GM18868 (cell line): ENCODE measurements around the gene PLEKHH1.
"Not testable (repeated sequence)": the region's sequence is repeated elsewhere in the genome, so short reads cannot be mapped to it uniquely, and the experiment has no call there.

Experiments
- ATAC-seq: cut with Tn5 transposase; IDR thresholded peaks from one replicate; pipeline ENCODE4 v1.9.1; 2021; ENCODE audit warnings: mild to moderate bottlenecking, moderate library complexity; ENCODE audit not compliant: unreplicated experiment

Gene PLEKHH1

DNA sequence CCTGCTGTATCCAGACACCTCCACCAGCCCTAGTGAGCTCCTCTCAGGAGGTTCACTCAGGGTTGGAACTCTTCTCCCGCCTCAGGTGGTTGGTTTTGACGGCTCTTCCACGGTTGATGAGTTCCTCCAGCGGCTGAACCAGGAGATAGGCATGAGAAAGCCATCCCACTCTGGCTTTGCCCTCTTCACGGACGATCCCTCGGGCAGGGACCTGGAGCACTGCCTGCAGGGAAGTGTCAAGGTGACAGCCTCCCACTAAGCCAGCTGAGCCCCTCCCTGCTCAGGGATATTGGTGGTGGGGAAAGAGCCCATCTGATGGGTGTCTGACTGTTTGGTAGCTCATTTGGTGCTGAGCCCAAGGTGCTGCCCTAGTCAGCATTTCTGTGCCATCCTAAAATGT is 46.5 kb downstream of the PLEKHH1 start:
- ATAC-seq = no peak

DNA sequence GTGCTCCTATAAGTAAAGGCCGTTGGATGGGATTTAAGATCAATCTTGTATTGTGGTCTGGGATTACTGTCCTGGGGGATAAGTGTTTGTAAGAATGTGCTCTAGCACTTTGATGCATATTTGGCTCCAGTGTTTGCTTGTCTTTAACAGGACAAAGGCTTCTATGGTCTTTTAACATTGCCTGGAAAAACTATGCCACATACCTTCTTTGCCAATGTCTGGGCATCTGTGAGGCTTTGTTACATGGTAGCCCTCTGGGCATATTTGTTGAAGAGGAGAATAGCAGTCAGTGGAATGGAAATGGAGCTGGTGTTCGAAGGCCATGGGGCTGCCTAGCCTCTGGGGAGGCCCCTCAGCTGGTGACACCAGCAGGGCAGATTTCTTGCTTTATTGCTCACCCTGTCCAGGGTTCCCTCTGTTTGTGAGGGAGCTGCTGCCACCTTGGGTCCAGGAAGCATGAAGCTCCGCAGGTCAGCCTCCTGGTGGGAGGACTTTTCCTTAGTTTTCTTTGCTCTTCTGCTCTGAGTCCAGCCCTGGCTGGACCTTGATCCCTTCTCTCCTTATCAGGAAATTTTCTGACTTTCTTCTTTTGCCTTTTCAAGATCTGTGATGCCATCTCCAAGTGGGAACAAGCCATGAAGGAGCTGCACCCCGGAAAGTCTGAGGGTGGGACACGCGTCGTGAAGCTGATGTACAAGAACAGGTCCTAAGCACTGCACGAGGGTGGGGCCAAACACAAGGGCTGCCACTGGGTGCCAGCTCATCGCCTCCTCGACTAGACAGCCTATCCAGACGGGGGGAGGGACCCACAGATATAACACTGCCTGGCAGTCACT is 47.5 kb downstream of the PLEKHH1 start:
- ATAC-seq = no peak

DNA sequence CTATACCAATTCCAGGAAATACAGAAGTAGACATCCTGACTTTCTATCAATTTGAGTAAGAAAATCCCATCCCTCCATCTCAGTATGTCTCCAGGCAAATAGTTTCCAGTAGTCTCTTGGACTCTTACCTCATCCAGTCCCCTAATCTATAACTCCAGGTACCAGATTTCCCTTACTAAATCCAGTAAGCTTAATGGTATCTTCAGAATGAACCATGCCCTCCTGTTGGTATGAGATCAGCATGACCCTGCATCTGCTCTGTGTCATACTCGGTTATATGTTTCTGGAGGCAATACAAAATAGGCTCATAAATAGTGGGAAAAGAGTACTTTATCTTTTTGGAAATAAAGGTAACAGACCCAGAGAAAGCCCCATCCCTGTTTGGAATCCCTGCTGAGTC is 48.6 kb downstream of the PLEKHH1 start:
- ATAC-seq = no peak

DNA sequence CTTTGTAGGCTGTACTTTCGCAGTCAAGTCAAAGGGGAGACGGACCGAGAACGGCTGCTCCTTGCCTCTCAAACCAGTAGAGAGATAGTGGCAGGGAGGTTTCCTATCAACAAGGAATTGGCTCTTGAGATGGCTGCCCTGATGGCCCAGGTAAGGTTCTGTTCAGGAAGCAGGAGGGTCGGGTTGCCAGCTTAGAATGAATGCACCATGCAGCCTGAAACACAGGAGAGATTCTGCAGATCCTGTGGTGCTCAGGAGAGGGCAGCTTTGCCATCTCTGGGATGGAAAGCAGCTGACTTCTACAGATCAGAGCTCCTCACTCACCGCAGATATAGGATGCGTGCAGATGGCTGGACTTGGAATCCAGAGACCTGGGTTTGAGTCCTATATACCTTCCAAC is 49.0 kb downstream of the PLEKHH1 start:
- ATAC-seq = no peak

DNA sequence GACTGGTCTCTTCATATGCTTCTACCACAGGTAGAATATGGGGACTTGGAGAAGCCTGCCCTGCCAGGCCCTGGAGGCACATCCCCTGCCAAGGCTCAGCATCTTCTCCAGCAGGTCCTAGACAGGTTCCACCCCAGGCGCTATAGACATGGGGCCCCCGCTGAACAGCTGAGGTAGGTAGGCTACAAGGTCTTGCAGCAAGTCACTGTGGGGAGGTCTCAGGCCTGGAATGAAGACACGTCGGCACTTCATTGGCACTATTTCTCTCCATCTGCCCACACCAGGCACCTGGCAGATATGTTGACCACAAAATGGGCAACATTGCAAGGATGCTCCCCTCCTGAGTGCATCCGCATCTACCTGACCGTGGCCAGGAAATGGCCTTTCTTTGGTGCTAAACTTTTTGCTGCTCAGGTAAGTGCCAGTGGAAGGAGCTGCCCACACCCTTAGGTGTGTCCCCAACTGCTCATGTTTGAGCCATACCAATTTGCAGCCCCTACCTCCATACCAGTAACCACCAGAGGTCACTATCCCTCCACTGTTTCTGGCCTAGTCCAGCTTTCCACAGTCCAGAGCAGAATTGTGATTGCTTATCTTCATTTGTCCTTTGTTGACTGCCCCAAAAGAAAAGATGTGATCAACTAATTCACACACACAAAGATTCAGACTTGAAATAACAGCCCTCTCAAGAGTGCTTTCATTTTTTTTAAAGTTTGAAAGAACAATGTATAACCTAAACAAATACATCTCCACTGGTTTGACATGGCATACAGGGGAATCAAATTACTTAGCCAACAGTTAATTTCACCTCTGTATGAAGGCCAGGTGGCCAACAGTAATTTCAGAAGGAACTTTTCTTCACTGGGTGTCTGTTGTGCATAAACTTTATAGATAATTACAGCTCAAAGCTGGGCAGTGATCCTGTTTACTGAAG is 50.9 kb downstream of the PLEKHH1 start:
- peak; percentile 58 for ATAC-seq

DNA sequence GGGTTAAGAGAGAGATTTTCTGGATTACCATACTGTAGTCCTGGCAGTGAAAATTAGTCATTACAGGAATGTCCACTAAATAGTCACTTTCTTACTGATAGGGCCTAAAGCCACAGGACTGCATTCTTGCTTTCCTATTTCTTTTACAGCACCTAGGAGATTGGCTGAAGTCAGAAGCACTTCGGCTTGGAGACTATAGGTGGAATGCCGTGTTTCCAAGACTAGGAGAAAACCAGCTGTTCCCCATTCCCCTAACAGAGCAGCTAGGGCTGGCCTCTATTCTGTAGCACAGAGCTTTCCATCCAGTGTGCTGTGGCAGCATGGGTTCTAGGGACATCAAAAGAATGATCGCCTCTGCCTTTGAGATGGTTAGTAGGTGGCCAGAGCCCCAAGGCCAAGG is 51.9 kb downstream of the PLEKHH1 start:
- no peak for ATAC-seq

DNA sequence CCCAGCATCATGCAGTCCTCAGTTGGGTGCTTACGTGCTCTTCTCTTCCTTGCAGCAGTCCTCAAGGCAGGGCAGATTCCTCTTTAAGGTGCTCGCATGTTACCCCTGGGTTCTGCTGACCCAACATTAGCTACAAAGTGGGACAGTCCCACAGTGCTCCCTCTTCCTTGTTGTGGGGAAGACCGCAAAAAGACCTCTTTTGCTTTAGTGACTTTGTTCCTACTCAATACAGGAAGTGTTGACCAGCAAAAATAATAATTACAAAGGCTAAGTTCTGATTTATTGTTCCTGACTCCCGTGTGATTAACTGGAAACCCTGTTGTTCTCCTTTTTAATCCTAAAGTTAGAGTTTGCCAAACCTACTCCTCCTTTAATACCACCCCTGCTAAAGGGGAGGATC is 53.3 kb downstream of the PLEKHH1 start:
- ATAC-seq = no peak

DNA sequence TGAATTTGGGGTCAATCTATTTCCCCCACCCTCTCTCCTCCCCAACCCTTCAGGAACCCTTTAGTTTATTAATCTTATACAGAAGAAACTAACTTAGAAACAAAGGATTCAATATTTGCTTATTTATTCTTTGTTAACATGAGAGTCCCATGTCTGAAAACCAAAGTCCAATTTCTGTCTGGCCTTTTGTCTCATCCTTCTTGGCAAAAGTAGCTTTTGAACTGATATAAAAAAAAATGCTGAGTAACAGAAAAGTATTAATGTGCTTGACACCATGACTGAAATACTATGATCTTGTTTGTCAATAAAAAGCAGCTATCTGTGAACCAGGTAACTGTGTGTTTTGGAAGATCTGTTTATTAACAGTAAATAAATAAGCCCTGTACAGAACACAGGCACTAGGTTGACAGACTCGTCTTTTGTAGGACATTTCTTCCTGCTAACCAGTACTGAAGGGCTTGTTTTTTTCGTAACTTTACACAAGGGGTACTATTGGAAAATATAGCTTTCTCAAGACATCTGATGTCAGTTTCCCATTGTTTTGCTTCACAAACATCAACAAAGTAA is 56.2 kb downstream of the PLEKHH1 start:
- no peak for ATAC-seq

DNA sequence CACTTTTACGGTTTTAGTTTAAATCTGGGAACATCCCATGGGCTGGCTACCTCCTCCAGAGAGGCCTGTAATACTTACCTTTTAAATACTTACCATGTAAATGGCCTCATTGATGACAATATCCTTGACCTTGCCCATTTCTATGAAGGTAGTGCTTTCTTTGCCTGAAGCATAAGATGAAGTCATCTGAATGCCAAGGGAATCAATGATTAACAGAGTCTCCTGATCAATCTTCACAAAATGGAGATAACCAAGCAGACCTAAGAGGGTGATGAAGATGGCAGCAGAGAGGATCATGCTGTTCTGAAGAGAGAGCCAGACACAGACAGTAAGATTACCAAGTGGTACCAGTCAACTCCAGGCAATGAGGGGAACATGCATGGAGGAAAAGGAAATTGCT is 60.6 kb downstream of the PLEKHH1 start:
- not testable (repeated sequence) for ATAC-seq

DNA sequence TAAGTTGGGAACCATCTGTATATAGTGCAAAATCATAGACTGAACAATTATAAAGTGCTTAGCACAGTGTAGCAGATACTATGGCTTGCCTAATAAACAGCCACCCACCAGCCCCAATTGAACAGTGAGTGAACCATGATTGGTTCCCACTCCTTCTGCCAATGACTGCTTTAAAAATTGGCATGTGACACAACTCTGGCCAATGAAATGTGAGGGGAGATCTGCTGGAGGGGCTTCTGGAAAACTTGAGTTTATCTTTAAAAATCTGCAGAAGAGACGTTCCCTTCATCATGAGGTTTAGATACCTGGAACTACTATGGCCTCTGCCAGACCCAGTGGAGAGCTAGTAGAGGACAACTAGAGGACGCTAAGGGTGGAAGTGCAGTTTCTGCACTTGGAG is 62.3 kb downstream of the PLEKHH1 start:
- ATAC-seq = no peak

DNA sequence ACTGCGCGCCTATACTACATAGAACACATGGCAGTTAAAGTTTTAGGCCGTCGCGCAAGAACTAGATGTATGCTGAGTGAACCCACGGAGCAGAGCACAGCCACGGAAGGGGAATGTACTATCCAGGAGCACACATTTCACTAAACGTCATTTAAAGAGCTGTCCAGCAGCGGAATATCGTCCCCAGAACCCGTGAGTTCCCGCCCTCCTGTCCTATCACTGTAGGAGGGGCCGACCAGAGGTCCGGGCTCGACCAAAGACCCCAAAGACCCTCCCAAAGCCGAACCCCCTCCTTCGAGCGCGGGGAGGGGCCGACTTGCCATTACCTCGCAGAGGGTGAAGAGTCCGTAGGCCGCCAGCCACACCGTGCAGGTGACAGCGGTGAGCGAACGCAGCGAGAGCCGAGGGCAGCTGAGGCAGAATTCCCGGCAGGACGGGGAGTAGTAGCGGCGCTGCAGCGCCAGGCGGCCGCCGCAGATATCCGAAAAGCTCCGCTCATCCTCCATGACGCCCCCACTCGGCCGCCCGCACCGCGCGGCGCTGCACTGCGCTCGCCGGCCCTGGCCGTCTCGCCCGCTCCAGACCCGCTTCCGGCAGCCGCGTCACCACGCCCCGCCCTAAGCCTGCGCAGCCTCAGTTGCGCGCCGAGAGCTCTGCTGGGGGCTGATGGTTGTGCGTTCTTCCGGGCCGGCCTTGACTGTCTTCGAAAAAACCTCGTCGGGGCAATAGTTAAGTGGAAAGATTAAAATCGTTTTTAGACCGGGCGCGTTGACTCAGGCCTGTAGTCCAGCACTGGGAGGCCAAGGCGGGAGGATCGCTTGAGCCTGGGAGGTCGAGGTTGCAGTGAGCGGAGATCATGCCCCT is 66.8 kb downstream of the PLEKHH1 start, which contains the start of gene PIGH:
TSS of gene PIGH (minus strand) at position 571 of the 864 bp plus-strand sequence. CDS start at position 506, 65 bp downstream.
- peak; percentile 91 for ATAC-seq

DNA sequence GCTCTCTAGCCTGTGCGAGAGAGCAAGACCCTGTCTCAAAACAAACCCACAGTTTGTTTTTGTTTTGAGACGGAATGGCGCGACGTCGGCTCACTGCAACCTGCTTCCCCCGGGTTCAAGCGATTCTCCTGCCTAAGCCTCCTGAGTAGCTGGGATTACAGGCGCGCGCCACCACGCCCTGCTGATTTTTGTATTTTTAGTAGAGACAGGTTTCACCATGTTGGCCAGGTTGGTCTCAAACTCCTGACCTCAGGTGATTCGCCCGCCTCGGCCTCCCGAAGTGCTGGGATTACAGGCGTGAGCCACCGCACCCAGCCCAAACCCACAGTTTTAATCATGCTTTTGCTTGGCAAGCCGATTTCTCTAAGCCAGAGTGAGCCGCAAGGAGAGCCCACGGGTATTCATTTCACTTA is 67.5 kb downstream of the PLEKHH1 start:
- not testable (repeated sequence) for ATAC-seq

DNA sequence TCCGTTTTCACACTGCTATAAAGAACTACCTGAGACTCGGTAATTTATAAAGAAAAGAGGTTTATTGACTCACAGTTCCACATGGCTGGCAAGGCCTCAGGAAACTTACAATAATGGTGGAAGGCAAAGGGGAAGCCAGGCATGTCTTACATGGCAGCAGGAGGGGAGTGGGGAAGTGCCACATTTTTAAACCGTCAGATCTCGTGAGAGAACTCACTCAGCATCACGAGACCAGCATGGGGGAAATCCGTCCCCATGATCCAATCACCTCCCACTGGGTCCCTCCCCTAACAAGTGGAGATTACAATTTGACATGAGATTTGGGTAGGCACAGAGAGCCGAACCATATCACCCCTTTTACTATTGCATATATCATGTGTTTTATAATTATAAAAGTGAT is 69.0 kb downstream of the PLEKHH1 start:
- ATAC-seq = no peak

DNA sequence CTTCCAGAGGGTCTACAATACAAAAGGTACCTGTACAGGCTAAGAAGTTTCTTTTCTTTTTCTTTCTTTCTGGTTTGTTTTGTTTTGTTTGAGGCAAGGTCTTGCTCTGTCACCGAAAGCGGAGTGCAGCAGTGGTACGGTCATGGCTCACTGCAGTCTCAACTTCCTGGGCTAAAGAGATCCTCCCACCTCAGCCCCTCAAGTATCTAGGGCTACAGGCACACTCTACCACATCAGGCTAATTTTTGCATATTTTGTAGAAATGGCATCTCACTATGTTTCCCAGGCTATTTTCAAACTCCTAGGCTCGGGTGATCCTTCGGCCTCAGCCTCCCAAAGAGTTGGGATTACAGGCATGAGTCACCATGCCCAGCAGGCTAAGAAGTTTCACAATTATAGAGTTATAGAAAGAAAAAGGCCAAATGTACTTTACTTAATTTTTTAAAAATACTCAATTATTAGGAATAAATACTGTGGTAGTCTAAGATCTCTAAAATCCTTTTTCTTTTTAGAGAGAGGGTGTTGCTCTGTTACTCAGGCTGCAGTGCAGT is 70.0 kb downstream of the PLEKHH1 start:
- ATAC-seq = peak; percentile 69

DNA sequence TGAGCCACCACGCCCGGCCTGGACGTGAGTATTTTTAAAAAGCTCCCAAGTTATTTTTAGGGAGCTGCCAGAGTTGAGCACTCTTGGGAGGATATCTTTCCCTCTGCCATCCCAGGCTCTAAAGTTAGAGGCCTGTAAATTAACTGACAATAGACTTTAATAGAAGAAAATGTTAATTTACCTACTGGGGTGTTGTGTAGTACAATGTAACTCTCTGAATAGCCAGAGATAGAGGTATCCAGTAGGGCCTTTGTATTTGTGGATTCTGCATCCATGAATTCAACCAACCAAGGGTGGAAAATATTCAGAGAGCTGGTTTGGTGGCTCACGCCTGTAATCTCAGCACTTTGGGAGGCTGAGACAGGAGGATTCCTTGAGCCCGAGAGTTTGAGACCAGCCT is 74.6 kb downstream of the PLEKHH1 start:
- no peak for ATAC-seq

DNA sequence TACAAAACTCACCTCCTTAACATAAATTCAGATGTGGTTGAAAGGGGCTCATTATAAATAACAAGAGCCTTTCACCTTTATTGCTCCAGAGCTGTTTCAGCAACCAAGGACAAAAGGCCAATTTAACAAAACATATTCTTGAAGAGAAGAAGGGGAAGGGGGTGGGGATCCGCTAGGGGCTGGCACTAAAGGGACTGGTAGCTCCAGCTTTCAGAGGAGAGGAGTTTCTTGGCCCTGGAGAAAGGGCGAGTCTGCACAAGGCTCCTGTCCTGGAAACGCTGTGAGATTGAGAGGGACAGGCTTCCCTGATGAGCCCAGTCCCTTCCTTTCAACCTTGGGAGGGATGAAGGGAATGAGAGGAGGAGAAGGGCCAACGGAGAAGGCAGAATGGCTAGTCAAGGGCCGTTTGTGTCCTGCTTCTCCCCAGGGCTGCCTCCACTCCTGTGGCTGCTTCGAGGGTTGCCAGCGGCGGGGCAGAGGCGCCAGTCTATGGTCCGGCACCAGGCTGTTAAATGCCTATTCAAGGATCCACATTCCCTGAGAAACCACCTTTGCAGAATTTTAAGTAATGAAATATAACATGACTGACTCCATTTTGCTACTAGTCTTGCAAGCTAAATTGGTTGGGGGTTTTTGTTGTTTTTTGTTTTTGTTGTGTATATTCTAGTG is 76.7 kb downstream of the PLEKHH1 start:
- ATAC-seq = no peak

DNA sequence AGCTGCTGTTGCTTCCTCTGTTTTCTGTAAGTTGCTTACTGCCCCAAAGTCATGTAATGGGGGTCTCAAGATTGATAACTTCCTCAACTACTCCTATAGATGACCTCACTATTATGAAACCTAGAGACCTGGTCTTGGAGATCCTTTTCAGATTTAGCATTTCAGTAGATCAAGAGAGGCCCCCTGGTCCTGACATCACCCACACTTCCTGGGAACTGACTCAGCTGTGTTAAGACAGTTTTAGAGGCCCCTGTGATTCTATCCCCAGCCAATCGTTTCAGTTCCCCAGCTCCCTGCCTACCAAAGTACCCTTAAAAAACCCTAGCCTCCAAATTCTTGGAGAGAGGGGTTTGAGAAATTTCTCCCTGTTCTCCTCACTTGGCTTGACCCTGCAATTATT is 77.4 kb downstream of the PLEKHH1 start:
- ATAC-seq = no peak

DNA sequence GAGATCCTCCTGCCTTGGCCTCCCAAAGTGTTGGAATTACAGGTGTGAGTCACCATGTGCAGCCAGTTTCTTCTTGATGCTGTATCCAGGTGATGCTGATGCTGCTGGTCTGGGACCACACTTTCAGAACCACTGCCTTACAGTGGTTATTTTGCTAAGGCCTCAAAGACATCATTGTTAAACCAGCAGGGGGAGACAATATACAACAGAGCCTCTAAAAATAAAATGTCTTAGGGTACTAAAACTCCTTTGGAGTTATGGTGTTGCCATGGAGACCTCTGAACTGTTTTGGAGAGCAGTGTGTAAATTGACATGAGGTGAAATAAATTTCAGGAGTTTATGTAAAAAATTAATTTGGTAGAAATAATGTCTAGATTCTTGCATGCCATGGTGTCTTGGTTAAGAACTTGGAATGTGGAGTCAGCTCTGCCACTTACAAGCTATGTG is 85.5 kb downstream of the PLEKHH1 start:
- peak; percentile 38 for ATAC-seq

DNA sequence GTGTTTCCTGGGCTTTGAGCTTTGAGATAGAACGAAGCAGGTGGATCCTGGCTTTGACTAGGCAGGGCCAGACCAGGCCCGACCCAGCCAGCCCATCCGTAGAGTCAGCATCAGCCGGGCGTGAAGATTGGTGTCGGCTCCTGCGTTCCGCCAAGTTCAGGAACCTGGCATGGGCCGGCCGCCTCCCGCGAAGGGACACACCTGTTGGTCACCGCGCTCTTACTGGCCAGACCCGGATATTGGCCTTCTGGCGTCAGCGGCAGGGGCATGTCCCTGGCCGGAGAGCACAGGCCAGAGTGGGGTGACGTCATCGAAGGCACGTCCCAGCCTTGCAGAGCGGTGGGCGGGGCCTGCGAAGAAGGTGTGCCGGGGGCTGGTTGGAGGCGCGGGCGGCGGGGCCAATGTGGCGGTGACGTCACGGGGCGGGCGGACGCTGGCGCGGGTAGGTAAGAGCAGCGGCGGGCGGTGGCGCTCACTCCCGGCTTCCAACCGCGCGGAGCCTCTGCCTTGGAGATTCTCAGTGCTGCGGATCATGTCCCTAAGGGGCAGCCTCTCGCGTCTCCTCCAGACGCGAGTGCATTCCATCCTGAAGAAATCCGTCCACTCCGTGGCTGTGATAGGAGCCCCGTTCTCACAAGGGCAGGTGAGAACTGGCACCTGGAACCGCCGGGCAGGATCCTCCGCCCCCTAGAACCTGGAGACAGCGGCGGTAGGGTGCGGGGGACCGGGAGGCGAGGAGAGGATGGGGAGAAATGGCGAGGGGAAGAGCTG is 86.5 kb downstream of the PLEKHH1 start, which contains the start of gene ARG2:
TSS of gene ARG2 (plus strand) at position 475 of the 771 bp plus-strand sequence. CDS start at position 533, 58 bp downstream.
- ATAC-seq = peak; percentile 91
